ENCODE results near the gene KDM2A. TPM values are rescaled to one million over a fixed set of nuclear protein-coding genes. Genes with fewer than 3 reads are reported as not detected.

Gene KDM2A
- total and polyA plus RNA-seq, 4 donors: 30.6 to 102 (median 63.2) TPM

DNA sequence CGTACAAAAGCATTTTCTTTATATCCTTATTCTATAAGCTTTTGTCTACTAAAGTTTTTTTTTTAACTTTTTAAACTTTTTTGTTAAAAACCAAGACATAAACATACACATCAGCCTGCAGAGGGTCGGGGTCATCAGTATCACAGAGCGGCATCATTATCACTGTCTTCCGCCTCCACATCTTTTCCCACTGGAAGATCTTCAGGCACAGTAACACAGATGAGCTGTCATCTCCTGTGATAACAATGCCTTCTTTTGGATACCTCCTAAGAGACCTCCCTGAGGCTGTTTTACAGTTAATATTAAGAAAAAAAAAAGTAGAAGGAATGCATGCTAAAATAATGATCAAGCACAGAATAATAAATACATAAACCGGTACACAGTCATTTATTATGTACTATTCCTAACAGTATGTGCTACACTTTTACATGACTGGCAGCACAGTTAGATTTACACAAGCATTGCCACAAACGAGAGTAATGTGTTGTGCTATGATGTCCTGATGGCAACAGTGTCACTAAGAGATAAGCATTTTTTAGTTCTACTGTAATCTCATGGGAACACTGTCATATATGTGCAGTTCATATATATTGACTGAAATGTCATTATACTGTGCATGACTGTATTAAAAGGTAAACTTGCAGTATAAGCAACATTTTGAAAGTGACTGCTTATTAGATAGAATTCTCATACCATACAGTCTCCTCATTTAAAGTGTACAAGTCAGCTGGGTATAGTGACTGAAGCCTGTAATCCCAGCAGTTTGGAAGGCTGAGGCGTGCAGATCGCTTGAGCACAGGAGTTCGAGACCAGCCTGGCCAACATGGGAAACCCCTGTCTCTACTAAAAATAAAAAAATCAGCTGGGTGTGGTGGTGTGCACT is 58.6 kb downstream of the KDM2A start:
- Histone ChIP-seq H3K27ac (ENCODE audit: low read depth in 1 of 2, low read length in 1 of 2) (no peak overlapping the region), H3K27me3 (ENCODE audit: control insufficient read depth in 3 of 3, insufficient read depth in 3 of 3, low read length in 2 of 3) (no peaks in the 10 kb centered on the region), H3K36me3 (ENCODE audit: control insufficient read depth in 4 of 4, insufficient read depth in 4 of 4, low read length in 4 of 4) (peaks cover 2 to 18% (median 8%) of the 10 kb centered on the region in 4 donors), H3K9me3 (ENCODE audit: control insufficient read depth in 4 of 4, insufficient read depth in 3 of 4, low read length in 3 of 4) (no peaks in the 10 kb centered on the region), H3K9ac (ENCODE audit: insufficient read depth in 1 of 2, low read length in 2 of 2) (no peak overlapping the region), H3K4me1 (ENCODE audit: control insufficient read depth in 5 of 5, insufficient read depth in 5 of 5, low read length in 5 of 5) (peaks cover 0 to 3% (median 0%) of the 10 kb centered on the region in 5 donors), H3K4me3 (no peak overlapping the region)
- DNase-seq (no peak), ATAC-seq (ENCODE audit: insufficient read depth, low FRiP score) (no peak)
- TF ChIP-seq, protein P1, sequence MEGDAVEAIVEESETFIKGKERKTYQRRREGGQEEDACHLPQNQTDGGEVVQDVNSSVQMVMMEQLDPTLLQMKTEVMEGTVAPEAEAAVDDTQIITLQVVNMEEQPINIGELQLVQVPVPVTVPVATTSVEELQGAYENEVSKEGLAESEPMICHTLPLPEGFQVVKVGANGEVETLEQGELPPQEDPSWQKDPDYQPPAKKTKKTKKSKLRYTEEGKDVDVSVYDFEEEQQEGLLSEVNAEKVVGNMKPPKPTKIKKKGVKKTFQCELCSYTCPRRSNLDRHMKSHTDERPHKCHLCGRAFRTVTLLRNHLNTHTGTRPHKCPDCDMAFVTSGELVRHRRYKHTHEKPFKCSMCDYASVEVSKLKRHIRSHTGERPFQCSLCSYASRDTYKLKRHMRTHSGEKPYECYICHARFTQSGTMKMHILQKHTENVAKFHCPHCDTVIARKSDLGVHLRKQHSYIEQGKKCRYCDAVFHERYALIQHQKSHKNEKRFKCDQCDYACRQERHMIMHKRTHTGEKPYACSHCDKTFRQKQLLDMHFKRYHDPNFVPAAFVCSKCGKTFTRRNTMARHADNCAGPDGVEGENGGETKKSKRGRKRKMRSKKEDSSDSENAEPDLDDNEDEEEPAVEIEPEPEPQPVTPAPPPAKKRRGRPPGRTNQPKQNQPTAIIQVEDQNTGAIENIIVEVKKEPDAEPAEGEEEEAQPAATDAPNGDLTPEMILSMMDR (IDR thresholded peaks at IDR 0.05; ENCODE audit: control extremely low read depth, extremely low read depth): no peak
- 94% methylated on average over 9 of the region's 9 CpGs for WGBS, 2 donors

GRCh38 chr11:67178421-67178820 is 59.4 kb downstream of the KDM2A start:
- no peak for DNase-seq
- no peak for ATAC-seq (ENCODE audit: insufficient read depth, low FRiP score)
- TF ChIP-seq, protein P1 (IDR thresholded peaks at IDR 0.05; ENCODE audit: control extremely low read depth, extremely low read depth): no peak
- H3K4me3 ChIP-seq: no peak overlapping the region
- no peak overlapping the region for H3K9ac ChIP-seq (ENCODE audit: insufficient read depth in 1 of 2, low read length in 2 of 2)
- H3K27ac ChIP-seq (ENCODE audit: low read depth in 1 of 2, low read length in 1 of 2): no peak overlapping the region
- 94 to 96% methylated on average over 1 of the region's 1 CpG for WGBS, 2 donors
- no peaks in the 10 kb centered on the region for H3K9me3 ChIP-seq (ENCODE audit: control insufficient read depth in 4 of 4, insufficient read depth in 3 of 4, low read length in 3 of 4)
- peaks cover 2 to 25% (median 13%) of the 10 kb centered on the region in 4 donors for H3K36me3 ChIP-seq (ENCODE audit: control insufficient read depth in 4 of 4, insufficient read depth in 4 of 4, low read length in 4 of 4)
- H3K27me3 ChIP-seq (ENCODE audit: control insufficient read depth in 3 of 3, insufficient read depth in 3 of 3, low read length in 2 of 3): no peaks in the 10 kb centered on the region
- peaks cover 0 to 3% (median 0%) of the 10 kb centered on the region in 5 donors for H3K4me1 ChIP-seq (ENCODE audit: control insufficient read depth in 5 of 5, insufficient read depth in 5 of 5, low read length in 5 of 5)

- TF ChIP-seq, protein P1 (IDR thresholded peaks at IDR 0.05; ENCODE audit: control extremely low read depth, extremely low read depth): no peak
- ATAC-seq (ENCODE audit: insufficient read depth, low FRiP score) (no peak), DNase-seq (no peak)
- H3K4me1 ChIP-seq (ENCODE audit: control insufficient read depth in 5 of 5, insufficient read depth in 5 of 5, low read length in 5 of 5): peaks cover 0 to 1% (median 0%) of the 10 kb centered on the region in 5 donors
- 77 to 79% methylated on average over 4 of the region's 4 CpGs for WGBS, 2 donors
- H3K27ac ChIP-seq (ENCODE audit: low read depth in 1 of 2, low read length in 1 of 2): no peak overlapping the region
- peaks cover 6 to 30% (median 15%) of the 10 kb centered on the region in 4 donors for H3K36me3 ChIP-seq (ENCODE audit: control insufficient read depth in 4 of 4, insufficient read depth in 4 of 4, low read length in 4 of 4)
- H3K27me3 ChIP-seq (ENCODE audit: control insufficient read depth in 3 of 3, insufficient read depth in 3 of 3, low read length in 2 of 3): no peaks in the 10 kb centered on the region
- no peak overlapping the region for H3K4me3 ChIP-seq
- no peaks in the 10 kb centered on the region for H3K9me3 ChIP-seq (ENCODE audit: control insufficient read depth in 4 of 4, insufficient read depth in 3 of 4, low read length in 3 of 4)
- H3K9ac ChIP-seq (ENCODE audit: insufficient read depth in 1 of 2, low read length in 2 of 2): no peak overlapping the region
Measured at GRCh38 chr11:67178878-67179277, 59.8 kb downstream of the KDM2A start.
